HCT116 (cell line): ENCODE measurements around the gene RNF183. TPM values are rescaled to one million over a fixed set of nuclear protein-coding genes. Genes with fewer than 3 reads are reported as not detected.

ENCODE experiments used
- ATAC-seq: fragments of 200-7000 bp; cut with Tn5 transposase; 2 replicates; pipeline ENCODE4 v1.9.1; 2020; ENCODE audit warnings: mild to moderate bottlenecking, moderate library complexity
- BruUV-seq: library from RNA; stranded (reverse); fragments of 400-500 nt; replicated peaks from 2 replicates; lab custom pipeline; 2021; lab: Mats Ljungman, UMichigan
- CTCF ChIA-PET: fragments of 300-600 bp; sonication (Branson Sonifier 250); formaldehyde crosslinking; loops from one replicate; lab custom pipeline; 2021; ENCODE audit warnings: antibody characterized with exemption; lab: Charles Lee
- POLR2A ChIA-PET: fragments of 300-600, 350-600 bp; sonication (Branson Sonifier 250); formaldehyde crosslinking; loops from one replicate; lab custom pipeline; 2021; ENCODE audit warnings: antibody characterized with exemption; lab: Charles Lee
- RAD21 ChIA-PET, 2 experiments: fragments of 300-600 bp; sonication (Branson Sonifier 250); formaldehyde crosslinking; loops; one replicate each; lab custom pipeline; 2023; ENCODE audit warnings: low total read pairs in 2 of 2; ENCODE audit not compliant: uncharacterized antibody in 2 of 2, unreplicated experiment in 2 of 2, low non-redundant PET in 1 of 2; lab: Charles Lee
- DNase-seq: peaks from one replicate; pipeline ENCODE4 v3.0.0-alpha.2; 2010; ENCODE audit warnings: low read depth, low spot score
- H2AFZ ChIP-seq: fragments of 200-600 bp; shearing (Covaris generic), sonication (generic); 2 replicates; pipeline ENCODE4 v1.6.1; 2017; ENCODE audit warnings: low read depth, mixed run types, mixed read lengths, antibody characterized with exemption, low read length; ENCODE audit not compliant: poor library complexity, severe bottlenecking
- H3K27ac ChIP-seq: 2 replicates; pipeline ENCODE4 v1.5.1; 2012; ENCODE audit warnings: low read depth, low read length
- H3K27me3 ChIP-seq: fragments of 200-600 bp; sonication (generic); 2 replicates; pipeline ENCODE4 v1.6.1; 2016; ENCODE audit warnings: mixed run types, low read length, mixed read lengths; ENCODE audit not compliant: insufficient read depth
- H3K36me3 ChIP-seq, 2 experiments: fragments of 200-500 bp in 1 of 2; fragments of 200-600 bp in 1 of 2; sonication (Bioruptor generic) in 1 of 2; sonication (generic) in 1 of 2; 2 replicates each; pipeline versions ENCODE4 v1.5.1 to v1.6.1; 2014 to 2016; ENCODE audit warnings: low read length in 2 of 2, inconsistent platforms in 1 of 2, mixed read lengths in 1 of 2, mixed run types in 1 of 2; ENCODE audit not compliant: insufficient read depth in 2 of 2, control insufficient read depth in 1 of 2
- H3K4me1 ChIP-seq, 2 experiments: fragments of 200-600 bp in 1 of 2; sonication (generic) in 1 of 2; 2 replicates each; pipeline versions ENCODE4 v1.5.1 to v1.6.1; 2012 to 2017; ENCODE audit warnings: low read length in 2 of 2, inconsistent platforms in 1 of 2, mild to moderate bottlenecking in 1 of 2, mixed read lengths in 1 of 2, mixed run types in 1 of 2, moderate library complexity in 1 of 2; ENCODE audit not compliant: insufficient read depth in 2 of 2, control insufficient read depth in 1 of 2
- H3K4me2 ChIP-seq: fragments of 200-600 bp; sonication (generic); 2 replicates; pipeline ENCODE4 v1.6.1; 2017; ENCODE audit warnings: mixed run types, low read length, mixed read lengths
- H3K4me3 ChIP-seq, 2 experiments: fragments of 200-600 bp in 1 of 2; sonication (generic) in 1 of 2; replicated peaks in 1 of 2; 2 replicates each; pipeline ENCODE4 v1.5.1; 2011 to 2016; ENCODE audit warnings: low read length in 2 of 2, control low read depth in 1 of 2, low read depth in 1 of 2, mild to moderate bottlenecking in 1 of 2, mixed read lengths in 1 of 2, mixed run types in 1 of 2
- H3K79me2 ChIP-seq: fragments of 200-600 bp; sonication (generic); 2 replicates; pipeline ENCODE4 v1.6.1; 2017; ENCODE audit warnings: mild to moderate bottlenecking, mixed run types, low read length, moderate library complexity, mixed read lengths; ENCODE audit not compliant: insufficient read depth
- H3K9ac ChIP-seq: fragments of 200-600 bp; sonication (generic); 2 replicates; pipeline ENCODE4 v1.6.1; 2016; ENCODE audit warnings: low read length, mixed read lengths
- H3K9me2 ChIP-seq: fragments of 200-600 bp; sonication (generic), shearing (Covaris generic); 2 replicates; pipeline ENCODE4 v1.6.1; 2017; ENCODE audit warnings: mixed run types, mild to moderate bottlenecking, moderate library complexity; ENCODE audit not compliant: insufficient read depth
- H3K9me3 ChIP-seq, 2 experiments: fragments of 200-500 bp in 1 of 2; fragments of 200-600 bp in 1 of 2; sonication (Bioruptor generic) in 1 of 2; sonication (generic) in 1 of 2; 2 replicates each; pipeline ENCODE4 v1.6.1; 2014 to 2017; ENCODE audit warnings: low read length in 2 of 2, mixed read lengths in 2 of 2, inconsistent platforms in 1 of 2, low read depth in 1 of 2, mild to moderate bottlenecking in 1 of 2, mixed run types in 1 of 2, moderate library complexity in 1 of 2; ENCODE audit not compliant: control insufficient read depth in 1 of 2, insufficient read depth in 1 of 2
- H4K20me1 ChIP-seq: fragments of 200-600 bp; sonication (generic), shearing (Covaris generic); 2 replicates; pipeline ENCODE4 v1.6.1; 2017; ENCODE audit warnings: mixed run types, mild to moderate bottlenecking, moderate library complexity; ENCODE audit not compliant: insufficient read depth
- CBX3 ChIP-seq: IDR thresholded peaks from 2 replicates; pipeline ENCODE4 v1.6.1; 2012; ENCODE audit warnings: low read depth
- CEBPB ChIP-seq: IDR thresholded peaks from 2 replicates; pipeline ENCODE4 v1.6.1; 2012; ENCODE audit warnings: low read depth
- EGR1 ChIP-seq: IDR thresholded peaks from 2 replicates; pipeline ENCODE4 v1.6.1; 2012; ENCODE audit warnings: low read depth
- ELF1 ChIP-seq: IDR thresholded peaks from 2 replicates; pipeline ENCODE4 v1.6.1; 2012; ENCODE audit warnings: low read depth, borderline replicate concordance
- EZH2 ChIP-seq: fragments of 200-600 bp; sonication (generic); IDR thresholded peaks from 2 replicates; pipeline ENCODE4 v1.6.1; 2017; ENCODE audit warnings: antibody characterized with exemption, mixed run types
- FOSL1 ChIP-seq: IDR thresholded peaks from 2 replicates; pipeline ENCODE4 v1.6.1; 2012; ENCODE audit warnings: low read depth
- JUND ChIP-seq: IDR thresholded peaks from 2 replicates; pipeline ENCODE4 v1.6.1; 2012
- REST ChIP-seq: IDR thresholded peaks from 2 replicates; pipeline ENCODE4 v1.6.1; 2012; ENCODE audit warnings: low read depth
- YY1 ChIP-seq: IDR thresholded peaks from 2 replicates; pipeline ENCODE4 v1.6.1; 2011; ENCODE audit warnings: low read length, low read depth, moderate library complexity, mild to moderate bottlenecking; ENCODE audit not compliant: insufficient replicate concordance; ENCODE audit errors: extremely low read depth
- ZFX ChIP-seq: fragments of 450-650 bp; IDR thresholded peaks from 2 replicates; pipeline ENCODE4 v1.6.1; 2017
- ZNF274 ChIP-seq: fragments of 200-500 bp; sonication (Bioruptor generic); IDR thresholded peaks from 2 replicates; pipeline ENCODE4 v1.6.1; 2014; ENCODE audit warnings: mild to moderate bottlenecking, low read depth, low read length, inconsistent platforms
- intact Hi-C: fragments of 100-400 bp; cut with micrococcal nuclease; formaldehyde crosslinking; loops from 2 replicates; pipeline ENCODE4 v1.10.0; 2022
- total RNA-seq: library from RNA; stranded (reverse); gene quantifications from one replicate; pipeline ENCODE4 v1.2.1, GENCODE V29; 2021; ENCODE audit not compliant: unreplicated experiment
- TF ChIP-seq, protein P1 (sequence below): IDR thresholded peaks from 2 replicates; pipeline ENCODE4 v1.6.1; 2011; ENCODE audit warnings: mild to moderate bottlenecking, low read length, moderate library complexity; ENCODE audit not compliant: insufficient replicate concordance; ENCODE audit errors: extremely low read depth
- TF ChIP-seq, protein P2 (sequence below): IDR thresholded peaks from 2 replicates; pipeline ENCODE4 v1.6.1; 2012

Gene RNF183
- total RNA-seq, 1 experiment from 2014 or later = 0.12 TPM

DNA sequence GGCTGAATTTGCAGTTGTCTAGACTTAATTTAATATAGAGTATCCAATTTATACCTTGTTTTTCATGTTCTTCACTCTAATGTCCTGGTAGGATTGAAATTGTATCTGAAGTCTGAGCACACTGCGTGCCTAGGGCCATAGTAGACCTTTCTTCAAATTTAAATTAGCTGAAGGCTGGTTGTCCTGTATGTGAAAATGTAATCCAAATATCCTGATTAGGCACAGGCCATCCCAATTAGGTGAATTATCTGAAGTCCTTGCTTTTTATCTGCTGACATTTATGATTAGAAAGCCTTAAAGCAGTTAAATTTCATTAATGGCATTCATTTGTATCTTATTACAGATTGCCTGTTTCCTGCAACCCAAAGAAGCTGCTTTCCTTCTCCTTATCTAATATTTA lies 48.2 kb downstream of the RNF183 start:
- Histone ChIP-seq H3K27ac (no peak overlapping the region), H3K9ac (no peak overlapping the region), H3K9me2 (no peaks in the 10 kb centered on the region)
- BruUV-seq = no TSS peak
- RAD21 ChIA-PET = no interaction called here
- intact Hi-C loops = no loop called here
- ATAC-seq = no peak
- TF ChIP-seq REST (no peak), CBX3 (no peak), ZFX (no peak), ZNF274 (no peak), EGR1 (no peak), JUND (no peak), ELF1 (no peak), CEBPB (no peak), YY1 (no peak), EZH2 (no peak), FOSL1 (no peak)
- TF ChIP-seq, protein P1, sequence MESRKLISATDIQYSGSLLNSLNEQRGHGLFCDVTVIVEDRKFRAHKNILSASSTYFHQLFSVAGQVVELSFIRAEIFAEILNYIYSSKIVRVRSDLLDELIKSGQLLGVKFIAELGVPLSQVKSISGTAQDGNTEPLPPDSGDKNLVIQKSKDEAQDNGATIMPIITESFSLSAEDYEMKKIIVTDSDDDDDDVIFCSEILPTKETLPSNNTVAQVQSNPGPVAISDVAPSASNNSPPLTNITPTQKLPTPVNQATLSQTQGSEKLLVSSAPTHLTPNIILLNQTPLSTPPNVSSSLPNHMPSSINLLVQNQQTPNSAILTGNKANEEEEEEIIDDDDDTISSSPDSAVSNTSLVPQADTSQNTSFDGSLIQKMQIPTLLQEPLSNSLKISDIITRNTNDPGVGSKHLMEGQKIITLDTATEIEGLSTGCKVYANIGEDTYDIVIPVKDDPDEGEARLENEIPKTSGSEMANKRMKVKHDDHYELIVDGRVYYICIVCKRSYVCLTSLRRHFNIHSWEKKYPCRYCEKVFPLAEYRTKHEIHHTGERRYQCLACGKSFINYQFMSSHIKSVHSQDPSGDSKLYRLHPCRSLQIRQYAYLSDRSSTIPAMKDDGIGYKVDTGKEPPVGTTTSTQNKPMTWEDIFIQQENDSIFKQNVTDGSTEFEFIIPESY = no peak
- TF ChIP-seq, protein P2, sequence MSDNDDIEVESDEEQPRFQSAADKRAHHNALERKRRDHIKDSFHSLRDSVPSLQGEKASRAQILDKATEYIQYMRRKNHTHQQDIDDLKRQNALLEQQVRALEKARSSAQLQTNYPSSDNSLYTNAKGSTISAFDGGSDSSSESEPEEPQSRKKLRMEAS = no peak
- TF ChIP-seq, all 23 proteins: peak for 0
- CTCF ChIA-PET = no interaction called here
- no peaks in the 10 kb centered on the region for H3K79me2 ChIP-seq
- no peak for DNase-seq
- H3K27me3 ChIP-seq = no peaks in the 10 kb centered on the region
- POLR2A ChIA-PET = no interaction called here
- no peak overlapping the region for H2AFZ ChIP-seq
- no peak overlapping the region for H3K4me3 ChIP-seq
- no peaks in the 10 kb centered on the region for H4K20me1 ChIP-seq
- H3K9me3 ChIP-seq = no peaks in the 10 kb centered on the region; a peak in 1 of 4 replicates
- no peaks in the 10 kb centered on the region for H3K4me1 ChIP-seq
- no peak overlapping the region for H3K4me2 ChIP-seq
- H3K36me3 ChIP-seq = peaks cover 7 to 12% of the 10 kb centered on the region in 2 experiments; a peak in 3 of 4 replicates
